ENCODE results near the gene ZBTB44.

The ZBTB44 gene

DNA sequence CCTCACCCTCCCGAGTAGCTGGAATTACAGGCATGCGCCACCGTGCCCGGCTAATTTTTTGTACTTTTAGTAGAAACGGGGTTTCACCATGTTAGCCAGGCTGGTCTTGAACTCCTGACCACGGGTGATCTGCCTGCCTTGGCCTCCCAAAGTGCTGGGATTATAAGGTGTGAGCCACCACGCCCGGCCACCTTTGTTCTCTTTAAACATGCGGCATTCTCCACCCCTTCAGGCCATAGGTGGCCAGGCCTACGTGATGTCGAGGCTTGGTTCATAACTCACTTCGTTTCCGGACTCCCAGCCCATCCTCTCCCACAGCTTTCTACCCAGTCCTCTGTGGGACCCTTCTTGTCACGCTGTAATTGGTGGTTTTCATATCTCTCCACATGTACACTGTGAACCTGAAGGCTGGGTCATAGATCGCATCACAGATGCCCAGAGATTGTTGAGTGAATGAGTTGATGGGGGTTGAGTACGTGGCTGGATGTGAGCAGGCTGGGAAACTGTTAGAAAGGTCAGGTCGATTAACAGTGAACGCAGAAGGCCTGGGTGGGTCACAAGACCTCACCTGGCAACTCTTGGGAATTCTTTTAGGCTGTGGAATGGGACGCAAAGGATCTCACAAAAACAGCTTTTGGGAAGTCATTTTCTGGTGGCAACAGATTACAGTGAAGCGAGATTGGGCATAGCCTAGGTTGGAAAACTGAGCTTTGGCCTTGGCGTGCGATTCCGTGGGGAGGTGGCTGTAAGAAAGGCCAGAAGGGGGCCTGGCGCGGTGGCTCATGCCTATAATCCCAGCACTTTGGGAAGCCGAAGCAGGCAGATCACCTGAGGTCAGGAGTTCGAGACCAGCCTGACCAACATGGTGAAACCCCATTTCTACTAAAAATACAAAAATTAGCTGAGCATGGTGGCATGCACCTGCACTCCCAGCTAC is 110.7 kb downstream of the ZBTB44 start:
- DNase-seq (ENCODE audit: low read depth), result no peak
- TF ChIP-seq, protein P1, sequence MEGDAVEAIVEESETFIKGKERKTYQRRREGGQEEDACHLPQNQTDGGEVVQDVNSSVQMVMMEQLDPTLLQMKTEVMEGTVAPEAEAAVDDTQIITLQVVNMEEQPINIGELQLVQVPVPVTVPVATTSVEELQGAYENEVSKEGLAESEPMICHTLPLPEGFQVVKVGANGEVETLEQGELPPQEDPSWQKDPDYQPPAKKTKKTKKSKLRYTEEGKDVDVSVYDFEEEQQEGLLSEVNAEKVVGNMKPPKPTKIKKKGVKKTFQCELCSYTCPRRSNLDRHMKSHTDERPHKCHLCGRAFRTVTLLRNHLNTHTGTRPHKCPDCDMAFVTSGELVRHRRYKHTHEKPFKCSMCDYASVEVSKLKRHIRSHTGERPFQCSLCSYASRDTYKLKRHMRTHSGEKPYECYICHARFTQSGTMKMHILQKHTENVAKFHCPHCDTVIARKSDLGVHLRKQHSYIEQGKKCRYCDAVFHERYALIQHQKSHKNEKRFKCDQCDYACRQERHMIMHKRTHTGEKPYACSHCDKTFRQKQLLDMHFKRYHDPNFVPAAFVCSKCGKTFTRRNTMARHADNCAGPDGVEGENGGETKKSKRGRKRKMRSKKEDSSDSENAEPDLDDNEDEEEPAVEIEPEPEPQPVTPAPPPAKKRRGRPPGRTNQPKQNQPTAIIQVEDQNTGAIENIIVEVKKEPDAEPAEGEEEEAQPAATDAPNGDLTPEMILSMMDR (IDR thresholded peaks at IDR 0.05; ENCODE audit: insufficient read depth, low read depth, low read length, missing control alignments), result no peak

DNA sequence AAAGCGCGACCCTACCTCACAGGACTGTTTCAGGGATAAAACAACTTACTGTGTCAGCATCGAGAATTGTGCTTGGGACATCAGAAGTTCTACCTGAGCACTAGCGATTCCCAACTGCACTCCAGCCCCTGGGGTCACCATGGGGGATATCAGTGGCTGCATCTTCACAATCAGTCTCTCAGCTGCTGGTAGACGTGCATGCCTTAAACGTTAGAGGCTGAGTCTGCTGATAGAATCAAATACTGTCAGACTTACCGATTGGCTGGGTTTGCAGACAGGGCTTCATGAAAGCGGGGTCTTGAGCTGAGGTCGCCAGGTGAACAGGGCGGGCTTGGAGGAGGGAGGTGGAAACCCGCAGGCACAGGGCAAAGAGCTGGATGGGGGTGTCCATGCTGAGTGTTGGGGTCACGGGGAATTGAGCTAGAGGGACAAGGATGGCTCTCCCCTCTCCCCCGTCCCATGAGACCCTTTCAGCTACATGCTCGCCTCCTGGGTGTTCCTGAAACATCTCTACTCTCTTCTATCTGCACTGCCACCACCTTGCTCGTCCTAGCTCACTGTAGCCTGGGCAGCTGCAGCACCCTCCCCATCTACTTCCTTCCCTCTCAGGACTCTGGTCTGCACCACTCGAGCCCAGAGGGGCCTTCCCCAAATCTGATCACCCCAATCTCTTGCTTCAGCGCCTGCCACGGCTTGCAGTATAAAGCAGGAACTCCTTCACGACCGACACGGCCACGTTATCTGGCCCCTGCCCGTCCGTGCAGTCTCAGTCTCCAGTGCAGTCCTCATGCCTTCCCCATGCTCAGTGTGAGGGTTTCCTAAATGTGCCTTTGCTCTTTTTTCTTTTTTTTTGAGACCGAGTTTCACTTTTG is 111.7 kb downstream of the ZBTB44 start:
- TF ChIP-seq, protein P1 (IDR thresholded peaks at IDR 0.05; ENCODE audit: insufficient read depth, low read depth, low read length, missing control alignments), result no peak
- no peak for DNase-seq (ENCODE audit: low read depth)
- no peak overlapping the region for H3K4me3 ChIP-seq (ENCODE audit: low read depth, low read length)

More for the DNA sequence above, 110.7 kb downstream of the ZBTB44 start:
- H3K4me3 ChIP-seq (ENCODE audit: low read depth, low read length), result no peak overlapping the region

DNA sequence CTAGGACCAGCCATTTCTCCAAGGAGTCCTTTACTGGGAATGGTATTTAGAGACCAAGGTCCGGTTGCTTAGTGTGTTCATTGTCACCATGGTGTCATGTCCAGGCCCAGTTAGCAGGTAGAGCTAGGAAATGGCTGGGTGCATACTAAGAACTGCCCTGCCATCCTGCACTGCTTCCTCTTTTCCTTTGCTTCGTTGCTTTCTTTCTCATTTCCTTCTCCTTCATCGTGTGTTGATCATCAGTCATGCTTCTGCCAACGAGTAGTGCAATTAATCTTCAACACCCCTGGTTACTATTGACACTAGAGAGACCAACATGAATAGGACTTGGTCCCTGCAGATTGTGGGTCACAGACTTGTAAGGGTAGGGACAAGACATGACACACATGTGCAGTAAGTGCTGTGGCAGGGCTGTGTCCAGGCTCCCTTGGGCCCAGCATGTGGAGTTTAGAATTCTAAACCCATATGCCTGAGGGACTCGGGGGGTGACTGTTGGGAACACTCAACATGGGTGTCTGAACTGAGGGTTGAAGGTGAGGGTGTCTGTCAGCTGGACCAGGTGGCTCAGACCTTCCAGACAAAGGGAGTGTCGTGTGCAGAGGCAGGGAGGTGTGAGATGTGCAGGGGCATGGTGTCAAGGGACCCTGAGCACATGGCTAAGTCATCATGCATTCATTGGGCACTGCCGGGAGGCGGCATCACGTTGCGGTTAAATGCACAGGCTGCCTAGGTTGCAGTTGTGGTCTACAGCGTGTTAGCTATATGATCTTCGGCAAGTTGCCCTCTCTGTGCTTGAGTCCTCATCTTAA is 112.5 kb downstream of the ZBTB44 start:
- DNase-seq (ENCODE audit: low read depth), result no peak
- TF ChIP-seq, protein P1 (IDR thresholded peaks at IDR 0.05; ENCODE audit: insufficient read depth, low read depth, low read length, missing control alignments), result no peak
- H3K4me3 ChIP-seq (ENCODE audit: low read depth, low read length), result no peak overlapping the region

DNA sequence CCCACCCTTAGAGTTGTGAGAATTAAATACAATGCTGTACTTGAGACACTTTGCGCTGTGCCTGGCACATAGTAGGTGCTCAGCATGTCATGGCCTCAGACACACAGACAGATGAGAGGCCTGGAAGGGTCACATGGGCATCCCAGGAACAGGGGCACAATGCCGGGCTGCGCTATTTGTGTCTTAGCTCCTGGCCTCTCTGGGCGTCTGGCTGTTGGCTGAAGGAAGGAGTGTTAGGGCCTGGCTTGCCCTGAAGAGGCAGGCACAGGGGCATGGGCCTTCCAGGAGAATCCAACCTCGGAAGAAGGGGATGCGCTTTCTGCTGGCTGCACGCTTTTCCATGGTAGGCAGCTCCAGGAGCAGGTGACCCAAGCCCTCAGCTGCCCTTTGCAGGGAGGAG is 113.7 kb downstream of the ZBTB44 start:
- H3K4me3 ChIP-seq (ENCODE audit: low read depth, low read length), result no peak overlapping the region

DNA sequence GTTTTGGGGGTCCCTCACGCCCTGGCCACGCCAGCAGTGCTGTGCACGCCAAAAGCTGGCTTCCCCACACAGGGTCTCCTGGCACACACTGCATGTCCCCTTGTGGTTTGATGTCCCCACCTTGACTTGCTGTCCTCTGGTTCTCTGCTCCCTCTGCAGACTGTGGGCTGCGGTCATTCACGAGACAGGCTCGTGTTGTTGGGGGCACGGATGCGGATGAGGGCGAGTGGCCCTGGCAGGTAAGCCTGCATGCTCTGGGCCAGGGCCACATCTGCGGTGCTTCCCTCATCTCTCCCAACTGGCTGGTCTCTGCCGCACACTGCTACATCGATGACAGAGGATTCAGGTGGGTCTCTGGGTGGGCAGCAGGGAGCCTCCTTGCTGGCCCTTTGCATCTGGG is 114.9 kb downstream of the ZBTB44 start:
- TF ChIP-seq, protein P1 (IDR thresholded peaks at IDR 0.05; ENCODE audit: insufficient read depth, low read depth, low read length, missing control alignments), result no peak
- DNase-seq (ENCODE audit: low read depth), result no peak
- H3K4me3 ChIP-seq (ENCODE audit: low read depth, low read length), result no peak overlapping the region

More for the DNA sequence above, 113.7 kb downstream of the ZBTB44 start:
- TF ChIP-seq, protein P1 (IDR thresholded peaks at IDR 0.05; ENCODE audit: insufficient read depth, low read depth, low read length, missing control alignments), result no peak
- no peak for DNase-seq (ENCODE audit: low read depth)

DNA sequence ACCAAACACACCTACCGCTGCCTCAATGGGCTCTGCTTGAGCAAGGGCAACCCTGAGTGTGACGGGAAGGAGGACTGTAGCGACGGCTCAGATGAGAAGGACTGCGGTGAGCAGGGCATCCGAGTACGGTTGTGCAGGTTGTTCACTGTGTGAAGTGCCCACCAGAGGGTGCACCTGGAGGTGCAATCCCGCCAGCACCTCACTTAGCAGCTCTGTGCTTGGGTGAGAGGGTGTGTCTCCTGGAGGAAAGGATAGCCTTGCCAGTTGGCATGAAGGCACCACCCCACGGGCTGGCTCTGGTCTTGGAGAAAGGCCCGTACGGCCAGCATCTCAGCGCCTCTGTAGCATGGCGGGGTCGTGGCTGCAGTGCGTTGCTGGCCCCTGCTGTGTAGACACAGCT is 115.8 kb downstream of the ZBTB44 start:
- H3K4me3 ChIP-seq (ENCODE audit: low read depth, low read length), result no peak overlapping the region
- DNase-seq (ENCODE audit: low read depth), result no peak
- TF ChIP-seq, protein P1 (IDR thresholded peaks at IDR 0.05; ENCODE audit: insufficient read depth, low read depth, low read length, missing control alignments), result no peak
